GM23338 (cell line): ENCODE data around the gene C2orf81. TPM values are rescaled to one million over a fixed set of nuclear protein-coding genes. Genes with fewer than 3 reads are reported as not detected.

ENCODE experiments used
- ATAC-seq: fragments of 200-7000 bp; cut with Tn5 transposase; 3 replicates; pipeline ENCODE4 v1.9.1; 2020
- DNase-seq: peaks from one replicate; pipeline ENCODE4 v3.0.0-alpha.2; 2015; ENCODE audit warnings: low spot score
- H2AFZ ChIP-seq: fragments of 200-600 bp; sonication (generic); 2 replicates; pipeline ENCODE4 v1.8.0; 2016; ENCODE audit warnings: antibody characterized with exemption, mild to moderate bottlenecking, moderate library complexity
- H3F3A ChIP-seq: fragments of 200-600 bp; sonication (generic); replicated peaks from 2 replicates; pipeline ENCODE4 v1.8.0; 2017; ENCODE audit warnings: antibody characterized with exemption, mixed run types, low read depth
- H3K27ac ChIP-seq: fragments of 200-600 bp; sonication (generic); 2 replicates; pipeline ENCODE4 v1.6.1; 2016; ENCODE audit warnings: low read depth
- H3K27me3 ChIP-seq: fragments of 200-600 bp; sonication (generic); 2 replicates; pipeline ENCODE4 v1.8.0; 2016; ENCODE audit warnings: mild to moderate bottlenecking, mixed run types, moderate library complexity; ENCODE audit not compliant: insufficient read depth
- H3K36me3 ChIP-seq: fragments of 200-600 bp; sonication (generic); 2 replicates; pipeline ENCODE4 v1.8.0; 2016; ENCODE audit warnings: mild to moderate bottlenecking; ENCODE audit not compliant: insufficient read depth
- H3K4me1 ChIP-seq: fragments of 200-600 bp; sonication (generic); 2 replicates; pipeline ENCODE4 v1.8.0; 2016; ENCODE audit warnings: mild to moderate bottlenecking, moderate library complexity; ENCODE audit not compliant: insufficient read depth
- H3K4me2 ChIP-seq: fragments of 200-600 bp; sonication (generic); 2 replicates; pipeline ENCODE4 v1.7.1; 2017; ENCODE audit warnings: mixed run types
- H3K4me3 ChIP-seq: fragments of 200-600 bp; sonication (generic); 2 replicates; pipeline ENCODE4 v1.6.1; 2016; ENCODE audit warnings: mixed run types
- H3K79me2 ChIP-seq: fragments of 200-600 bp; sonication (generic); replicated peaks from 2 replicates; pipeline ENCODE4 v1.8.0; 2017; ENCODE audit warnings: mild to moderate bottlenecking; ENCODE audit not compliant: insufficient read depth
- H3K9me2 ChIP-seq: fragments of 200-600 bp; sonication (generic); 2 replicates; pipeline ENCODE4 v1.8.0; 2017; ENCODE audit not compliant: insufficient read depth
- H4K20me1 ChIP-seq: fragments of 200-600 bp; sonication (generic); replicated peaks from 2 replicates; pipeline ENCODE4 v1.8.0; 2017; ENCODE audit warnings: mild to moderate bottlenecking; ENCODE audit not compliant: insufficient read depth
- H3K27ac Mint-ChIP-seq: 2 replicates; pipeline ENCODE4 v1.8.0; 2020; ENCODE audit warnings: inconsistent platforms, mild to moderate bottlenecking, moderate library complexity, mixed read lengths
- H3K27me3 Mint-ChIP-seq: 3 replicates; pipeline ENCODE4 v1.8.0; 2022; ENCODE audit warnings: low read depth, mild to moderate bottlenecking, moderate library complexity, mixed read lengths, inconsistent platforms; ENCODE audit not compliant: insufficient read depth, poor library complexity
- H3K36me3 Mint-ChIP-seq: 3 replicates; pipeline ENCODE4 v1.8.0; 2021; ENCODE audit warnings: low read depth, mild to moderate bottlenecking, inconsistent platforms, moderate library complexity, mixed read lengths
- H3K4me1 Mint-ChIP-seq: 3 replicates; pipeline ENCODE4 v1.8.0; 2020; ENCODE audit warnings: mild to moderate bottlenecking, inconsistent platforms, mixed read lengths
- H3K4me3 Mint-ChIP-seq: 3 replicates; pipeline ENCODE4 v1.8.0; 2021; ENCODE audit warnings: moderate library complexity, mild to moderate bottlenecking, inconsistent platforms, mixed read lengths
- H3K9me3 Mint-ChIP-seq: 3 replicates; pipeline ENCODE4 v1.8.0; 2020; ENCODE audit warnings: moderate library complexity, mild to moderate bottlenecking, inconsistent platforms, mixed read lengths
- CREB1 ChIP-seq: fragments of 250-450 bp; sonication (Bioruptor Pico); IDR thresholded peaks from 2 replicates; pipeline ENCODE4 v1.5.0; 2020; ENCODE audit warnings: low read depth, mild to moderate bottlenecking, moderate library complexity
- ZNF331 ChIP-seq: fragments of 250-450 bp; sonication (Bioruptor Pico); IDR thresholded peaks from 2 replicates; pipeline ENCODE4 v1.5.0; 2020; ENCODE audit warnings: low read depth, mild to moderate bottlenecking, moderate library complexity
- ZNF462 ChIP-seq: fragments of 250-450 bp; sonication (Bioruptor Pico); IDR thresholded peaks from 2 replicates; pipeline ENCODE4 v1.5.0; 2020; ENCODE audit warnings: mild to moderate bottlenecking, moderate library complexity
- polyA plus RNA-seq: library from polyadenylated mRNA; unstranded; fragments of >200 nt; fragmentation: Nextera tagmentation; extraction: Ambion mirVana; gene quantifications from 2 replicates; pipeline ENCODE4 v1.2.1, GENCODE V29; 2016
- total RNA-seq: library from RNA; depleted of rRNA; stranded (reverse); fragments of >200 nt; shearing (Covaris generic); gene quantifications from 2 replicates; pipeline ENCODE4 v1.2.3, GENCODE V29; 2014
- TF ChIP-seq, protein P1 (sequence below): IDR thresholded peaks from one replicate; pipeline ENCODE4 v1.6.1; 2018; ENCODE audit warnings: antibody characterized with exemption; ENCODE audit not compliant: unreplicated experiment
- TF ChIP-seq, protein P2 (sequence below), 2 experiments: fragments of 200-600 bp in 1 of 2; sonication (generic) in 1 of 2; conservative IDR thresholded peaks; 2 replicates each; pipeline versions ENCODE4 v1.5.1 to v1.6.1; 2016 to 2017; ENCODE audit warnings: antibody characterized with exemption in 2 of 2, low read depth in 2 of 2, mild to moderate bottlenecking in 2 of 2, moderate library complexity in 1 of 2

Gene C2orf81
- total and polyA plus RNA-seq, 2 experiments from 2014 or later, result 3.8 to 4.6 TPM

- TF ChIP-seq, protein P1, sequence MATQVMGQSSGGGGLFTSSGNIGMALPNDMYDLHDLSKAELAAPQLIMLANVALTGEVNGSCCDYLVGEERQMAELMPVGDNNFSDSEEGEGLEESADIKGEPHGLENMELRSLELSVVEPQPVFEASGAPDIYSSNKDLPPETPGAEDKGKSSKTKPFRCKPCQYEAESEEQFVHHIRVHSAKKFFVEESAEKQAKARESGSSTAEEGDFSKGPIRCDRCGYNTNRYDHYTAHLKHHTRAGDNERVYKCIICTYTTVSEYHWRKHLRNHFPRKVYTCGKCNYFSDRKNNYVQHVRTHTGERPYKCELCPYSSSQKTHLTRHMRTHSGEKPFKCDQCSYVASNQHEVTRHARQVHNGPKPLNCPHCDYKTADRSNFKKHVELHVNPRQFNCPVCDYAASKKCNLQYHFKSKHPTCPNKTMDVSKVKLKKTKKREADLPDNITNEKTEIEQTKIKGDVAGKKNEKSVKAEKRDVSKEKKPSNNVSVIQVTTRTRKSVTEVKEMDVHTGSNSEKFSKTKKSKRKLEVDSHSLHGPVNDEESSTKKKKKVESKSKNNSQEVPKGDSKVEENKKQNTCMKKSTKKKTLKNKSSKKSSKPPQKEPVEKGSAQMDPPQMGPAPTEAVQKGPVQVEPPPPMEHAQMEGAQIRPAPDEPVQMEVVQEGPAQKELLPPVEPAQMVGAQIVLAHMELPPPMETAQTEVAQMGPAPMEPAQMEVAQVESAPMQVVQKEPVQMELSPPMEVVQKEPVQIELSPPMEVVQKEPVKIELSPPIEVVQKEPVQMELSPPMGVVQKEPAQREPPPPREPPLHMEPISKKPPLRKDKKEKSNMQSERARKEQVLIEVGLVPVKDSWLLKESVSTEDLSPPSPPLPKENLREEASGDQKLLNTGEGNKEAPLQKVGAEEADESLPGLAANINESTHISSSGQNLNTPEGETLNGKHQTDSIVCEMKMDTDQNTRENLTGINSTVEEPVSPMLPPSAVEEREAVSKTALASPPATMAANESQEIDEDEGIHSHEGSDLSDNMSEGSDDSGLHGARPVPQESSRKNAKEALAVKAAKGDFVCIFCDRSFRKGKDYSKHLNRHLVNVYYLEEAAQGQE, result no peak
Observed at GRCh38 chr2:74417197-74417596, 4.2 kb downstream of the C2orf81 start (continued).

DNA sequence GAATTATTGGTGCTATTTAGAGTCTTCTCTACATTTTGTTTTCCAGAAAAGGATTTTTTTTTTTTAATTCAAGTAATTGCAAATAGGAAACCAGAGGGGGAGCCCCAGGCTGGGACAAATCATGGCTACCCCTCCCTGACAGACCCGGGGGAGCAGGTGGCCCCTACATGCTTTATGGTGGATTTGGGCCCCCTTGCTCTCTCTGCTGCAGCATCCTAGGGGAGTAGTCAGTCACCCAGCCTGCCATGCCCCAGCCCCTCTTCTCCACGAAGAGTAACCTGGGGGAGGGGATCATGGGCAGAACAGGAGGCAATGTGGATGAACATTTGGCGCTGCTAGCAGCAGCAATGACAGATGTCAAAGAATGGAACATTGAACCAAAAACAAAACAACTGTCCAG lies 4.6 kb downstream of the C2orf81 start:
- H3K27me3 Mint-ChIP-seq, result peaks cover 43% of the 10 kb centered on the region
- H3K27ac Mint-ChIP-seq, result no peak overlapping the region
- no peaks in the 10 kb centered on the region for H3K36me3 ChIP-seq
- H3K27me3 ChIP-seq, result peaks cover 41% of the 10 kb centered on the region
- 0 out of 2 replicates have a peak overlapping the region, but pooled peaks have one; percentile 22 for H3K4me2 ChIP-seq
- no peaks in the 10 kb centered on the region for H3K79me2 ChIP-seq
- no peaks in the 10 kb centered on the region for H4K20me1 ChIP-seq
- peaks cover 16% of the 10 kb centered on the region for H3K4me1 ChIP-seq
- no peaks in the 10 kb centered on the region for H3K9me2 ChIP-seq
- no peak overlapping the region for H3K27ac ChIP-seq
- DNase-seq, result no peak
- ATAC-seq, result no peak
- no peak overlapping the region for H3K4me3 ChIP-seq
- no peaks in the 10 kb centered on the region for H3K9me3 Mint-ChIP-seq
- H3F3A ChIP-seq, result 0 out of 2 replicates have a peak, but pooled peaks cover 6% of the 10 kb centered on the region
- no peak overlapping the region for H2AFZ ChIP-seq
- H3K4me3 Mint-ChIP-seq, result no peak overlapping the region
- peaks cover 16% of the 10 kb centered on the region; the same call in 2 of the 3 replicates for H3K4me1 Mint-ChIP-seq
- TF ChIP-seq ZNF462 (CRISPR knock-in tag) (no peak), ZNF331 (CRISPR knock-in tag) (no peak), CREB1 (no peak)
- TF ChIP-seq, protein P2, sequence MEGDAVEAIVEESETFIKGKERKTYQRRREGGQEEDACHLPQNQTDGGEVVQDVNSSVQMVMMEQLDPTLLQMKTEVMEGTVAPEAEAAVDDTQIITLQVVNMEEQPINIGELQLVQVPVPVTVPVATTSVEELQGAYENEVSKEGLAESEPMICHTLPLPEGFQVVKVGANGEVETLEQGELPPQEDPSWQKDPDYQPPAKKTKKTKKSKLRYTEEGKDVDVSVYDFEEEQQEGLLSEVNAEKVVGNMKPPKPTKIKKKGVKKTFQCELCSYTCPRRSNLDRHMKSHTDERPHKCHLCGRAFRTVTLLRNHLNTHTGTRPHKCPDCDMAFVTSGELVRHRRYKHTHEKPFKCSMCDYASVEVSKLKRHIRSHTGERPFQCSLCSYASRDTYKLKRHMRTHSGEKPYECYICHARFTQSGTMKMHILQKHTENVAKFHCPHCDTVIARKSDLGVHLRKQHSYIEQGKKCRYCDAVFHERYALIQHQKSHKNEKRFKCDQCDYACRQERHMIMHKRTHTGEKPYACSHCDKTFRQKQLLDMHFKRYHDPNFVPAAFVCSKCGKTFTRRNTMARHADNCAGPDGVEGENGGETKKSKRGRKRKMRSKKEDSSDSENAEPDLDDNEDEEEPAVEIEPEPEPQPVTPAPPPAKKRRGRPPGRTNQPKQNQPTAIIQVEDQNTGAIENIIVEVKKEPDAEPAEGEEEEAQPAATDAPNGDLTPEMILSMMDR (conservative IDR thresholded peaks at IDR 0.05; ENCODE audit: low read depth in 2 of 2), result peak in 1 of 2 experiments; percentile 17; a peak in 3 of 4 replicates
- H3K36me3 Mint-ChIP-seq, result no peaks in the 10 kb centered on the region
